ENCODE data around the gene CASP6. TPM values are rescaled to one million over a fixed set of nuclear protein-coding genes. Genes with fewer than 3 reads are reported as not detected.

Gene CASP6
- total RNA-seq, 1 donor from 2014 or later = 22.4 TPM

Small RNA genes within 50 kb of the gene (small RNA-seq; reads per million reads assigned to genes)
- 0.10 reads per million for gene HIGD1AP14

Other genes with a start within 250 kb of the CASP6 start
- 31.8 TPM for gene MCUB, start 143.2 kb downstream of the CASP6 start, total RNA-seq
- 24.5 TPM for gene PLA2G12A, start 26.6 kb upstream of the CASP6 start, total RNA-seq
- gene CFI, start 98.6 kb upstream of the CASP6 start, total RNA-seq = 4.5 TPM
- 3.7 TPM for gene GAR1, start 112.3 kb upstream of the CASP6 start, total RNA-seq
- 0.41 TPM for gene RRH, start 124.5 kb upstream of the CASP6 start, total RNA-seq
- gene LRIT3, start 144.7 kb upstream of the CASP6 start, total RNA-seq = not detected
- under 0.01 TPM for gene EGF, start 209.4 kb upstream of the CASP6 start, total RNA-seq